ENCODE measurements around the gene ROMO1. TPM values are rescaled to one million over a fixed set of nuclear protein-coding genes. Genes with fewer than 3 reads are reported as not detected.
A peak's percentile ranks its signal among the peaks of the same experiment; 100 is the strongest.

ROMO1 gene
- total RNA-seq, 2 donors from 2014 or later, result 51.4 to 53.8 TPM

- DNase-seq, result no peak
- Mint-ChIP-seq H3K4me3 (peak overlapping the region in 1 of 2 donors; percentile 32), H3K36me3 (ENCODE audit: insufficient read depth in 2 of 2) (peaks cover 10 to 79% of the 10 kb centered on the region in 2 donors), H3K27me3 (ENCODE audit: low read depth) (no peaks in the 10 kb centered on the region), H3K27ac (peak overlapping the region; percentile 74), H3K4me1 (ENCODE audit: low read depth) (peaks cover 66% of the 10 kb centered on the region), H3K9me3 (no peaks in the 10 kb centered on the region)
- no peak for ATAC-seq (replicated peaks in 1 of 2)
These were observed 31.6 kb downstream of the ROMO1 start for GRCh38 chr20:35730583-35731468.

GRCh38 chr20:35731469-35731788 is 32.2 kb downstream of the ROMO1 start:
- Mint-ChIP-seq H3K4me3 (no peak overlapping the region), H3K4me1 (ENCODE audit: low read depth) (peaks cover 68% of the 10 kb centered on the region)
- no peak for ATAC-seq (replicated peaks in 1 of 2)

GRCh38 chr20:35731862-35732643 is 32.8 kb downstream of the ROMO1 start:
- peaks cover 74% of the 10 kb centered on the region for H3K4me1 Mint-ChIP-seq (ENCODE audit: low read depth)
- peak overlapping the region; percentile 54 for H3K27ac Mint-ChIP-seq
- H3K27me3 Mint-ChIP-seq (ENCODE audit: low read depth), result no peaks in the 10 kb centered on the region
- peaks cover 5 to 74% of the 10 kb centered on the region in 2 donors for H3K36me3 Mint-ChIP-seq (ENCODE audit: insufficient read depth in 2 of 2)
- DNase-seq (no peak), ATAC-seq (replicated peaks in 1 of 2) (no peak)
- no peaks in the 10 kb centered on the region for H3K9me3 Mint-ChIP-seq
- H3K4me3 Mint-ChIP-seq, result peak overlapping the region in 1 of 2 donors; percentile 51

More at GRCh38 chr20:35731469-35731788, 32.2 kb downstream of the ROMO1 start:
- no peak for DNase-seq
- Mint-ChIP-seq H3K27me3 (ENCODE audit: low read depth) (no peaks in the 10 kb centered on the region), H3K9me3 (no peaks in the 10 kb centered on the region), H3K27ac (peak overlapping the region; percentile 54), H3K36me3 (ENCODE audit: insufficient read depth in 2 of 2) (peaks cover 9 to 79% of the 10 kb centered on the region in 2 donors)

- Mint-ChIP-seq H3K27me3 (ENCODE audit: low read depth) (no peaks in the 10 kb centered on the region), H3K4me3 (peak overlapping the region in 1 of 2 donors; percentile 60), H3K27ac (peak overlapping the region; percentile 80), H3K4me1 (ENCODE audit: low read depth) (peaks cover 79% of the 10 kb centered on the region), H3K36me3 (ENCODE audit: insufficient read depth in 2 of 2) (peaks cover 5 to 75% of the 10 kb centered on the region in 2 donors), H3K9me3 (no peaks in the 10 kb centered on the region)
- no peak for ATAC-seq (replicated peaks in 1 of 2)
- DNase-seq, result no peak
These were observed 33.4 kb downstream of the ROMO1 start for GRCh38 chr20:35732644-35732982.

- H3K4me3 Mint-ChIP-seq, result peak overlapping the region; percentile 51 to 60
- H3K27me3 Mint-ChIP-seq (ENCODE audit: low read depth), result no peaks in the 10 kb centered on the region
- ATAC-seq (replicated peaks in 1 of 2) (peak in 1 of 2 donors; percentile 2), DNase-seq (no peak)
- H3K9me3 Mint-ChIP-seq, result no peaks in the 10 kb centered on the region
- peaks cover 93% of the 10 kb centered on the region for H3K4me1 Mint-ChIP-seq (ENCODE audit: low read depth)
- peaks cover 12 to 84% of the 10 kb centered on the region in 2 donors for H3K36me3 Mint-ChIP-seq (ENCODE audit: insufficient read depth in 2 of 2)
- peak overlapping the region; percentile 80 for H3K27ac Mint-ChIP-seq
These were observed 35.2 kb downstream of the ROMO1 start for GRCh38 chr20:35734374-35734773.

GRCh38 chr20:35734777-35735649 is 35.8 kb downstream of the ROMO1 start:
- Mint-ChIP-seq H3K4me3 (peak overlapping the region; percentile 63 to 87), H3K4me1 (ENCODE audit: low read depth) (peaks cover 93% of the 10 kb centered on the region), H3K36me3 (ENCODE audit: insufficient read depth in 2 of 2) (peaks cover 12 to 84% of the 10 kb centered on the region in 2 donors), H3K27ac (peak overlapping the region; percentile 94), H3K27me3 (ENCODE audit: low read depth) (no peaks in the 10 kb centered on the region), H3K9me3 (no peaks in the 10 kb centered on the region)
- no peak for ATAC-seq (replicated peaks in 1 of 2)
- DNase-seq, result no peak

- peaks cover 17 to 82% of the 10 kb centered on the region in 2 donors for H3K36me3 Mint-ChIP-seq (ENCODE audit: insufficient read depth in 2 of 2)
- no peaks in the 10 kb centered on the region for H3K27me3 Mint-ChIP-seq (ENCODE audit: low read depth)
- H3K4me1 Mint-ChIP-seq (ENCODE audit: low read depth), result peaks cover 91% of the 10 kb centered on the region
These were observed 36.7 kb downstream of the ROMO1 start for GRCh38 chr20:35735826-35736470.

GRCh38 chr20:35737865-35738333 is 38.7 kb downstream of the ROMO1 start:
- H3K9me3 Mint-ChIP-seq, result no peaks in the 10 kb centered on the region
- H3K27me3 Mint-ChIP-seq (ENCODE audit: low read depth), result no peaks in the 10 kb centered on the region
- DNase-seq, result no peak
- ATAC-seq (replicated peaks in 1 of 2), result no peak
- peak overlapping the region; percentile 63 to 95 for H3K4me3 Mint-ChIP-seq
- peaks cover 23 to 79% of the 10 kb centered on the region in 2 donors for H3K36me3 Mint-ChIP-seq (ENCODE audit: insufficient read depth in 2 of 2)
- peak overlapping the region; percentile 99 for H3K27ac Mint-ChIP-seq
- H3K4me1 Mint-ChIP-seq (ENCODE audit: low read depth), result peaks cover 78% of the 10 kb centered on the region

More at GRCh38 chr20:35735826-35736470, 36.7 kb downstream of the ROMO1 start:
- Mint-ChIP-seq H3K4me3 (peak overlapping the region; percentile 63 to 87), H3K9me3 (no peaks in the 10 kb centered on the region), H3K27ac (peak overlapping the region; percentile 94)
- no peak for ATAC-seq (replicated peaks in 1 of 2)
- DNase-seq, result no peak

GRCh38 chr20:35738410-35739179 is 39.4 kb downstream of the ROMO1 start:
- no peak for DNase-seq
- Mint-ChIP-seq H3K4me3 (peak overlapping the region; percentile 63 to 95), H3K27ac (peak overlapping the region; percentile 99), H3K27me3 (ENCODE audit: low read depth) (no peaks in the 10 kb centered on the region), H3K36me3 (ENCODE audit: insufficient read depth in 2 of 2) (peaks cover 26 to 76% of the 10 kb centered on the region in 2 donors), H3K9me3 (no peaks in the 10 kb centered on the region), H3K4me1 (ENCODE audit: low read depth) (peaks cover 78% of the 10 kb centered on the region)
- ATAC-seq (replicated peaks in 1 of 2), result no peak

- peaks cover 78% of the 10 kb centered on the region for H3K4me1 Mint-ChIP-seq (ENCODE audit: low read depth)
- H3K27me3 Mint-ChIP-seq (ENCODE audit: low read depth), result no peaks in the 10 kb centered on the region
- DNase-seq (no peak), ATAC-seq (replicated peaks in 1 of 2) (no peak)
- peak overlapping the region; percentile 99 to 100 for H3K4me3 Mint-ChIP-seq
- H3K27ac Mint-ChIP-seq, result peak overlapping the region; percentile 100
- peaks cover 26 to 67% of the 10 kb centered on the region in 2 donors for H3K36me3 Mint-ChIP-seq (ENCODE audit: insufficient read depth in 2 of 2)
- H3K9me3 Mint-ChIP-seq, result no peaks in the 10 kb centered on the region
These were observed 40.3 kb downstream of the ROMO1 start for GRCh38 chr20:35739294-35740163.
